ENCODE data around the gene MIR17HG.

MIR17HG gene

DNA sequence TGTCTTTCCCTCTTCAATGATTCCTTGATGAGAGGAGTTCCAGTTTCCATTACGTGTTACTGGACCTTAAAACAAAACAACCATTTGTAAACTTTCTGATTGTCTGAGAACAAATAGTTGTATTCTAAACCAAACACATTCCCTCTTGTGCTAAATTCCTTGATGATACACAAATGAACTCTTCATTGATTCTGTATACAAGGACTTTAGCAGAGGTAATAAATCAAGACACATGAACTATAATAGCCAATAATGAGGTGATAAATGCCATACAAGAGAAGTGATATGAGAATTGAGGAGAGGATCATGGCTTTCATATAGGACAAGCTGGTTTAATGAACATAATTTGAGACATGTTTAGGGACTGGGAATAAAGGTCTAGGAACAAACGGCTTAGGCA, 37.4 kb downstream of the MIR17HG start:
- Histone ChIP-seq H3K27ac (ENCODE audit: low read depth in 2 of 2, low read length in 2 of 2) (no peak overlapping the region), H3K9ac (ENCODE audit: low read depth in 1 of 2, low read length in 2 of 2) (no peak overlapping the region), H3K4me3 (ENCODE audit: low read length in 2 of 2) (no peak overlapping the region)

DNA sequence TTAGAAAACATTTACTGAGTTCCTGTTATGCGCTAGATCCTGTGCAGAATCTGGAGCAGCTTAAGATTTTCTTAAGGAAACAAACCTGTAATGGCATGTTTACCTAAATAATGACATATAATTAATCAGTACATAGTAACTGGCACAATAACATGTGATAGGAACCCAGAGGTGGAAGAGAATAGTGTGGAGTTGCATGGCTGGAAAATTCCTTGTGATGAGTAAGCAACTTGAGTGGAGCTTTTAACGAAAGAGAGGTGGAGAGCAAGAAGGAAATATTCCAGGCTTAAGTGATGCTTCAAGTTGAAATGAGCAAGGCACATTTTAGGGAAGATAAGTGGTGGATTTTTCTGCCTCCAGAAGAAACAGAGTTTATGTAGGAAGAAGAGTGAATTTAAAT, 41.7 kb downstream of the MIR17HG start:
- Histone ChIP-seq H3K36me3 (ENCODE audit: control insufficient read depth in 2 of 2, insufficient read depth in 2 of 2, low read length in 2 of 2) (no peaks in the 10 kb centered on the region), H3K9ac (ENCODE audit: low read depth in 1 of 2, low read length in 2 of 2) (no peak overlapping the region), H3K4me1 (ENCODE audit: control insufficient read depth in 2 of 2, insufficient read depth in 2 of 2, low read length in 2 of 2) (no peaks in the 10 kb centered on the region), H3K9me3 (ENCODE audit: control insufficient read depth in 2 of 2, low read length in 2 of 2) (no peaks in the 10 kb centered on the region), H3K4me3 (ENCODE audit: low read length in 2 of 2) (no peak overlapping the region), H3K27ac (ENCODE audit: low read depth in 2 of 2, low read length in 2 of 2) (no peak overlapping the region), H3K27me3 (ENCODE audit: control insufficient read depth in 2 of 2, insufficient read depth in 2 of 2, low read length in 2 of 2) (peaks cover 0 to 3% of the 10 kb centered on the region in 2 donors)

More for the DNA sequence above, 37.4 kb downstream of the MIR17HG start:
- H3K27me3 ChIP-seq (ENCODE audit: control insufficient read depth in 2 of 2, insufficient read depth in 2 of 2, low read length in 2 of 2) = no peaks in the 10 kb centered on the region
- no peaks in the 10 kb centered on the region for H3K36me3 ChIP-seq (ENCODE audit: control insufficient read depth in 2 of 2, insufficient read depth in 2 of 2, low read length in 2 of 2)
- H3K9me3 ChIP-seq (ENCODE audit: control insufficient read depth in 2 of 2, low read length in 2 of 2) = no peaks in the 10 kb centered on the region
- H3K4me1 ChIP-seq (ENCODE audit: control insufficient read depth in 2 of 2, insufficient read depth in 2 of 2, low read length in 2 of 2) = no peaks in the 10 kb centered on the region

DNA sequence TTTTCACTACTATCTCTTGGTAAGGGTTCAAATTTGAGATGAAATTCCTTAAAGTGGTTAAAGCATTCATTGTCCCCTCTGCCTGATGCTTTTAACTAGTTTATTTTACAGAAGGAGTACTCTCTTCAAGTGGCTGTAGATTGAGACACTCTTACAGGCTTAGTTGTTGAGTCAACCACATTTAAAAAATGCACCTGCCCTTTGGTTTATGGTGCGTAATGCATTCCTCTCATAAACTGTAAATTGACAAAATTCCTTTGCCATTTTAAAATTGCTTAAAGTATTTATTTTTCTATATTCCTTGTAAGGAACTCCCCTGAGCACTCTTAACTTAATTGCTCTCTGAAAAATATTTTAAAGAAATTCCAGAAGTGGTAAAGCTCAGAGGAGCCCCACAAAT, 50.1 kb downstream of the MIR17HG start:
- Histone ChIP-seq H3K36me3 (ENCODE audit: control insufficient read depth in 2 of 2, insufficient read depth in 2 of 2, low read length in 2 of 2) (no peaks in the 10 kb centered on the region), H3K27ac (ENCODE audit: low read depth in 2 of 2, low read length in 2 of 2) (no peak overlapping the region), H3K9me3 (ENCODE audit: control insufficient read depth in 2 of 2, low read length in 2 of 2) (no peaks in the 10 kb centered on the region), H3K4me3 (ENCODE audit: low read length in 2 of 2) (no peak overlapping the region), H3K9ac (ENCODE audit: low read depth in 1 of 2, low read length in 2 of 2) (no peak overlapping the region), H3K4me1 (ENCODE audit: control insufficient read depth in 2 of 2, insufficient read depth in 2 of 2, low read length in 2 of 2) (peaks cover 7% of the 10 kb centered on the region in 2 donors), H3K27me3 (ENCODE audit: control insufficient read depth in 2 of 2, insufficient read depth in 2 of 2, low read length in 2 of 2) (peaks cover 29 to 39% of the 10 kb centered on the region in 2 donors)

DNA sequence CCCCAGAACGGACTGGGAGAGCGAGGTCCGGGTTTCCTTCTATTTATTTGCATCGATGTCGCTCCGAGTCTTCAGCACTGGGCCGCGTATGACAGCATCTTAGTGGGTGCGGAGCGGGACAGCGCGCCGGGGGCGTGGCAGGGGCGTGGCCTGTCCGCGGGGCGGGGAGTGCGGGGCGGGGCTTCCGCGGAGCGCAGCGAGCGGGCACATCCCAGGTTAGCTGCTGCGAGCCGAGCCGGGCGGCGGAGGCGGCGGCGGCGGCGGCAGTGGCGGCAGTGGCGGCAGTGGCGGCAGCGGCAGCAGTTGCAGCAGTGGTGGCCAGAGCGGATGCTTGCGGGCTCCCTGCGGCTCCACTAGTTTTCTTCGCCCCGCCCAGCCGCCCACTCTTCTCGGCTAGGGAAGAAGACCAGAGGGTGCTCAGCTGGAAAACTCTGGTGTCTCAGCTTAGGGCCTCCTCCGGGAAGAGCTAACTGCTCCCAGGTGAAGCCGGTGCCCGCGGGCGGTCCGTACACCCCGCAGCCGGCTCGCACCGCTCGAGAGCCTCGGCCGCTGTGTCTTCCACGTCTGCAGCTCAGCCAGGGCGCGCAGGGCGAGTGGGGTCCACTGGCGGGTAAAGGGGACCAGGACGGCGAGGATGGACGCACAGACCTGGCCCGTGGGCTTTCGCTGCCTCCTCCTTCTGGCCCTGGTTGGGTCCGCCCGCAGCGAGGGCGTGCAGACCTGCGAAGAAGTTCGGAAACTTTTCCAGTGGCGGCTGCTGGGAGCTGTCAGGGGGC, 51.1 kb downstream of the MIR17HG start, which contains the start of gene GPC5:
TSS of gene GPC5 (plus strand) at position 209 of the 776 bp plus-strand sequence.
- Histone ChIP-seq H3K27me3 (ENCODE audit: control insufficient read depth in 2 of 2, insufficient read depth in 2 of 2, low read length in 2 of 2) (peaks cover 29 to 36% of the 10 kb centered on the region in 2 donors), H3K9ac (ENCODE audit: low read depth in 1 of 2, low read length in 2 of 2) (no peak within 1 kb of the TSS)

DNA sequence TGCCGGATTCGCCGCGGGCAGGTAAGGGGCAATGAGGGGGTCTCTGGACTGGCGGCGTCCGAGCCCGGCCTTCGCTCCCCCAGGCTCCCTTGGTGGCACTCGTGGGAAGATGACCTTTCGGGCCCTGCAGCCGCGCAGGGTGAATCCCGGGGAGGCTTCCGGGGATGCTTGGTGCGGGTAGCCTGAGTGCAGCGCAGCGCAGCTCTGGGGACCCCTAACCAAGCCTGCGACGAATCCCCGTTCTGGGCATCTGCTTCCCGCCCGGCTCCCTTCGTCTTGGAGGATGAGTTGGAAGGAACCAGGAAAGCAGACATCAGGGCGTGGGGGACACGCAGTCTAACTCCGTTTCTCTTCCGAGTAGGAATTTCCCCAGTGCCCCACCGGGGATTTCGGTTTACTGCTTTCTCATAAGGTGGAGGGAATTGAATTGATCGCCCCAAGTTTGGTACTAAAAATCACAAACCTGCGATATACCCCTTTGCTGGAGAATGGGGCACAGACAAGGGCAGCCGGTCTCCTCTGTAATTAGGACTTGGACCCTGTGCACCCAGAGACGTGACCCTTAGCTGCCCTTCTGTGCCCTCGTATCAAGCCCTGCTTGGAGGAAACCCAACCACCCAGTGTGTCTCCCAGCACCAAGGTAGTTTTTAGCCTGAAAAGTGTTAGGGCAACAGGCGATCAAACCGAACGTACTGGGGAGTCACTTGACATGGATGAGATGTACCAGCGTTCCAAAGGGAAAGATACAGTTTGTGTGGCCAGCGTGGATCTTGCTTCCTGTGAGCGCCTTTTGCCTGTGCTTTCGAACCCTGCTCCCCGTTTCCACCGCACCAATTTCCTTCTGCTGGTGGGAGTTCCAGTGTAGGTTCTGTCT, 51.9 kb downstream of the MIR17HG start:
- Histone ChIP-seq H3K27me3 (ENCODE audit: control insufficient read depth in 2 of 2, insufficient read depth in 2 of 2, low read length in 2 of 2) (peaks cover 27 to 36% of the 10 kb centered on the region in 2 donors), H3K4me1 (ENCODE audit: control insufficient read depth in 2 of 2, insufficient read depth in 2 of 2, low read length in 2 of 2) (peaks cover 7% of the 10 kb centered on the region in 2 donors), H3K9ac (ENCODE audit: low read depth in 1 of 2, low read length in 2 of 2) (no peak overlapping the region), H3K27ac (ENCODE audit: low read depth in 2 of 2, low read length in 2 of 2) (no peak overlapping the region), H3K9me3 (ENCODE audit: control insufficient read depth in 2 of 2, low read length in 2 of 2) (no peaks in the 10 kb centered on the region), H3K36me3 (ENCODE audit: control insufficient read depth in 2 of 2, insufficient read depth in 2 of 2, low read length in 2 of 2) (no peaks in the 10 kb centered on the region), H3K4me3 (ENCODE audit: low read length in 2 of 2) (peak overlapping the region; percentile 53 to 66)

More for the DNA sequence above, 51.1 kb downstream of the MIR17HG start, which contains the start of gene GPC5:
- Histone ChIP-seq H3K4me1 (ENCODE audit: control insufficient read depth in 2 of 2, insufficient read depth in 2 of 2, low read length in 2 of 2) (peaks cover 7% of the 10 kb centered on the region in 2 donors), H3K36me3 (ENCODE audit: control insufficient read depth in 2 of 2, insufficient read depth in 2 of 2, low read length in 2 of 2) (no peaks in the 10 kb centered on the region), H3K9me3 (ENCODE audit: control insufficient read depth in 2 of 2, low read length in 2 of 2) (no peaks in the 10 kb centered on the region), H3K4me3 (ENCODE audit: low read length in 2 of 2) (peak within 1 kb of the TSS; percentile 53 to 66), H3K27ac (ENCODE audit: low read depth in 2 of 2, low read length in 2 of 2) (no peak within 1 kb of the TSS)

DNA sequence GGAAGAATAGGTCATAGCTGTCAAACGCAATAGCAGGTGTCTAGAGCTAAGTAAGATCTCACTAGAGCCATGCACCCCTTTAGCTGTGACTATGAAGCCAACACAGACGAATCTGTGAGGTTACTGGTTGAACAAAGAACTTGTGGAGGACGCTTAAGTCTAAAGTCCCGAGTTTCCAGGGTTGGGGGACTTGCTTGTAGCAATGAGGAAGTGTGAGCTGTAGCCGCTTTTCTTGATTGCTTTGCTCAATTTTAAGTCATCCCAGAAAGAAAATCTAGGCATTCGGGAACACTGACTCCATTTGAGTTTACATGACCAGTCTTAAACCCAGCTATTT, 52.5 kb downstream of the MIR17HG start:
- Histone ChIP-seq H3K4me1 (ENCODE audit: control insufficient read depth in 2 of 2, insufficient read depth in 2 of 2, low read length in 2 of 2) (peaks cover 7% of the 10 kb centered on the region in 2 donors), H3K9me3 (ENCODE audit: control insufficient read depth in 2 of 2, low read length in 2 of 2) (no peaks in the 10 kb centered on the region), H3K27me3 (ENCODE audit: control insufficient read depth in 2 of 2, insufficient read depth in 2 of 2, low read length in 2 of 2) (peaks cover 21 to 31% of the 10 kb centered on the region in 2 donors), H3K4me3 (ENCODE audit: low read length in 2 of 2) (no peak overlapping the region), H3K36me3 (ENCODE audit: control insufficient read depth in 2 of 2, insufficient read depth in 2 of 2, low read length in 2 of 2) (no peaks in the 10 kb centered on the region), H3K27ac (ENCODE audit: low read depth in 2 of 2, low read length in 2 of 2) (no peak overlapping the region), H3K9ac (ENCODE audit: low read depth in 1 of 2, low read length in 2 of 2) (no peak overlapping the region)

DNA sequence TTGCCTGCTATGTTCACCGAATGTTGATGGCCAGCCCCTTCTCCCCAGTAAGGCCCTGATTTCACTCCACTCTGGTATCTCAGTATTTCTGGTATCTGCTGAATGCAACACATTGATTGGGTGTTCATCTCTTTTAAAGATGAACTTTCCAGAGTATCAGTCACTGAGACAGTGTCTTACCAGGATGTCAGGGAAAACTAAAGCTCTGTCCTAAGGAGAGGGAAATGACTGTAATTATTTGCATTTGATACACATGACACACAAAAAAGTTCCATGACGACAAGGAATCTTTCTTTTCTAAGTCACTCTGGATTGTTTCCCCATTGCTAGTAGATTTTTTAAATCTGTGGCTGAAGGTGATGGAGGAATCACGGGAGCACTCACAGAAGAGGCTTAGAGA, 53.2 kb downstream of the MIR17HG start:
- no peak overlapping the region for H3K9ac ChIP-seq (ENCODE audit: low read depth in 1 of 2, low read length in 2 of 2)
- no peaks in the 10 kb centered on the region for H3K9me3 ChIP-seq (ENCODE audit: control insufficient read depth in 2 of 2, low read length in 2 of 2)
- H3K36me3 ChIP-seq (ENCODE audit: control insufficient read depth in 2 of 2, insufficient read depth in 2 of 2, low read length in 2 of 2) = no peaks in the 10 kb centered on the region
- H3K4me3 ChIP-seq (ENCODE audit: low read length in 2 of 2) = no peak overlapping the region
- no peak overlapping the region for H3K27ac ChIP-seq (ENCODE audit: low read depth in 2 of 2, low read length in 2 of 2)
- H3K27me3 ChIP-seq (ENCODE audit: control insufficient read depth in 2 of 2, insufficient read depth in 2 of 2, low read length in 2 of 2) = peaks cover 18 to 29% of the 10 kb centered on the region in 2 donors
- H3K4me1 ChIP-seq (ENCODE audit: control insufficient read depth in 2 of 2, insufficient read depth in 2 of 2, low read length in 2 of 2) = peaks cover 7% of the 10 kb centered on the region in 2 donors

DNA sequence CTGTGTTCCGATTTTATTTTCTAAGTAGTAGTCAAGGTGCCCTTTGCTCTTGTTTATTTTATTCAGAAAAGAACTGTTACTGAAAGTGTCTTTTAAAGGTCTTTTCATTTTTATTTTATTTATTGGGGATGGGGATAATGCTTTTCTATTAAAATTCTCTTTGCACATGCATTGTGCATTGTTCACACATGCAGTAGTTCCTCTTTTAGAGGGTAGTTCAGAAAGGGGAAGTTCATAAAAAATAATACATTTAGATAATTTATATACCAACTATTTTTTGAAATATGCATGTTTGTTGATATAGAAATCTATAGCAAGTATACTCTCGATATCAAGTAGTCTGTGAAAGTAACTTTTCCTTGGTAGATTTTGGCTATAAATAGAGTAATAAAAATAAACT, 54.4 kb downstream of the MIR17HG start:
- no peak overlapping the region for H3K4me3 ChIP-seq (ENCODE audit: low read length in 2 of 2)
- H3K27ac ChIP-seq (ENCODE audit: low read depth in 2 of 2, low read length in 2 of 2) = no peak overlapping the region
- peaks cover 13 to 24% of the 10 kb centered on the region in 2 donors for H3K27me3 ChIP-seq (ENCODE audit: control insufficient read depth in 2 of 2, insufficient read depth in 2 of 2, low read length in 2 of 2)
- H3K36me3 ChIP-seq (ENCODE audit: control insufficient read depth in 2 of 2, insufficient read depth in 2 of 2, low read length in 2 of 2) = no peaks in the 10 kb centered on the region
- no peaks in the 10 kb centered on the region for H3K9me3 ChIP-seq (ENCODE audit: control insufficient read depth in 2 of 2, low read length in 2 of 2)
- H3K4me1 ChIP-seq (ENCODE audit: control insufficient read depth in 2 of 2, insufficient read depth in 2 of 2, low read length in 2 of 2) = peaks cover 7% of the 10 kb centered on the region in 2 donors
- H3K9ac ChIP-seq (ENCODE audit: low read depth in 1 of 2, low read length in 2 of 2) = no peak overlapping the region
